ENCODE data around the gene ULBP3. TPM values are rescaled to one million over a fixed set of nuclear protein-coding genes. Genes with fewer than 3 reads are reported as not detected.

The ULBP3 gene
- total RNA-seq, 2 donors from 2014 or later: 0.68 to 1.6 TPM

DNA sequence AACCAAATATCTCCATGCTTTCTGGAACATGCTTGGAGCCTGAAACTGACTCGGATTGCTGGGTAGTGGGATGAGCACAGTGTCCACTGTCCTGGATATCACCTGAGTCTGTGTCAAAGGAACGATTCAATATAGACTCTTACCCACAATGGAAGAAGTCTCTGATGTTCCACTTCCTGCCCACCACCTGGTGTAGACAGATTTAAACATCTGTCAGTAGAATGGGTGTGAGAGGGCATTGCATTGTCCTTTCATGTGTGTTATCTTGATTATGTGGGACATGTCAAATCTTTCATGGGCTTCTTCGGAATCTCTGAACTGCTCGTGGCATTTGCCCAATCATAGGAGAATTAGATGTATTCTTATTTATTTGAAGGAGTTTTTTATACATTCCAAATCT lies 20.8 kb downstream of the ULBP3 start:
- H3K4me3 Mint-ChIP-seq: no peak overlapping the region
- DNase-seq: no peak
- H3K9me3 ChIP-seq (ENCODE audit: control insufficient read depth, low read length, poor library complexity, severe bottlenecking): no peaks in the 10 kb centered on the region
- H3K36me3 Mint-ChIP-seq (ENCODE audit: low read depth): peaks cover 10% of the 10 kb centered on the region
- no peak overlapping the region for H3K27ac Mint-ChIP-seq
- ATAC-seq: no peak
- H3K4me1 Mint-ChIP-seq: peaks cover 6% of the 10 kb centered on the region
- peaks cover 80% of the 10 kb centered on the region for H3K27me3 Mint-ChIP-seq

DNA sequence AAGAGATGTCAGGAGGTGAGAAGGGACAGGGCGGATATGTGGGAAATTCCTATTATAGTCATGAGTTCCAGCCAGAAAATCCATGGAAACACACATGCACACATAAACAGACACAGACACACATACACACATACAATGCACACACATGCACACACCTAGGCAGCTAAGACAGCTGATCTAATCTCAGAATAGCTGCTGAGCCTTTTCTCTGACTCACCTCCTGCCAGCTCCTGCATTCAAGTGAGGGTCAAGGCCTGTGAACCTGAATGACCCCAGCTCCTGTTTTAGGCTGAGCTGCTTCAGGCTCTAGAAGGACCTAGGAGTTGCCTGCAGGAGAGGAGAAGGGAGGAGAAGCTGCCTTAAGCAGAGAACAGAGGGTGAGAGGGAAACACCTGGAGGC lies 22.0 kb downstream of the ULBP3 start:
- peaks cover 80% of the 10 kb centered on the region for H3K27me3 Mint-ChIP-seq
- no peak for ATAC-seq
- H3K36me3 Mint-ChIP-seq (ENCODE audit: low read depth): peaks cover 8% of the 10 kb centered on the region
- no peaks in the 10 kb centered on the region for H3K9me3 ChIP-seq (ENCODE audit: control insufficient read depth, low read length, poor library complexity, severe bottlenecking)
- no peak overlapping the region for H3K4me3 Mint-ChIP-seq
- no peak overlapping the region for H3K27ac Mint-ChIP-seq
- peaks cover 6% of the 10 kb centered on the region for H3K4me1 Mint-ChIP-seq
- DNase-seq: no peak

DNA sequence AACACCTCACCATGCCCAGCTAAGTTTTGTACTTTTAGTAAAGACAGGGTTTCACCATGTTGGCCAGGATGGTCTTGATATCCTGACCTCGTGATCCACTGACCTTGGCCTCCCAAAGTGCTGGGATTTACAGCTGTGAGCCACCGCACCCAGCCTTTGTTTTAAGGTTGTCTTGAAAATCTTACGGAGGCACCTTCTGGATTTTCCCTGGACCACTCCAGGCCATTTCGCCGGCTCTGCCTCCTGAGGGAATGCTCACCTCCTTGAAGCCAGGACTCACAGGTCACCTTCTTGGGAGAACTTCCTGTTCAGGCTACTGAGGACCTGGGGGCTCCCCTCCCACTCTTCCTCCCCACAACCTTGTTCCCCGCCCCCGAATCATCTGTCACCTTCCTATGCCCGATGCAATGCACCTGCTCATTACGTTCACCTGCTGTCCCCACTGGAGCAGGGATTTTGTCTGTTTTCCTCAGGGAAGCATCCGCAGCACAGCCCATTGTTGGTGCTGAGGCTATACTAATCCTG lies 24.2 kb downstream of the ULBP3 start:
- Mint-ChIP-seq H3K4me3 (no peak overlapping the region), H3K27ac (no peak overlapping the region), H3K27me3 (peaks cover 86% of the 10 kb centered on the region), H3K4me1 (peaks cover 6% of the 10 kb centered on the region), H3K36me3 (ENCODE audit: low read depth) (peaks cover 10% of the 10 kb centered on the region)
- H3K9me3 ChIP-seq (ENCODE audit: control insufficient read depth, low read length, poor library complexity, severe bottlenecking): no peaks in the 10 kb centered on the region
- DNase-seq: no peak
- no peak for ATAC-seq

DNA sequence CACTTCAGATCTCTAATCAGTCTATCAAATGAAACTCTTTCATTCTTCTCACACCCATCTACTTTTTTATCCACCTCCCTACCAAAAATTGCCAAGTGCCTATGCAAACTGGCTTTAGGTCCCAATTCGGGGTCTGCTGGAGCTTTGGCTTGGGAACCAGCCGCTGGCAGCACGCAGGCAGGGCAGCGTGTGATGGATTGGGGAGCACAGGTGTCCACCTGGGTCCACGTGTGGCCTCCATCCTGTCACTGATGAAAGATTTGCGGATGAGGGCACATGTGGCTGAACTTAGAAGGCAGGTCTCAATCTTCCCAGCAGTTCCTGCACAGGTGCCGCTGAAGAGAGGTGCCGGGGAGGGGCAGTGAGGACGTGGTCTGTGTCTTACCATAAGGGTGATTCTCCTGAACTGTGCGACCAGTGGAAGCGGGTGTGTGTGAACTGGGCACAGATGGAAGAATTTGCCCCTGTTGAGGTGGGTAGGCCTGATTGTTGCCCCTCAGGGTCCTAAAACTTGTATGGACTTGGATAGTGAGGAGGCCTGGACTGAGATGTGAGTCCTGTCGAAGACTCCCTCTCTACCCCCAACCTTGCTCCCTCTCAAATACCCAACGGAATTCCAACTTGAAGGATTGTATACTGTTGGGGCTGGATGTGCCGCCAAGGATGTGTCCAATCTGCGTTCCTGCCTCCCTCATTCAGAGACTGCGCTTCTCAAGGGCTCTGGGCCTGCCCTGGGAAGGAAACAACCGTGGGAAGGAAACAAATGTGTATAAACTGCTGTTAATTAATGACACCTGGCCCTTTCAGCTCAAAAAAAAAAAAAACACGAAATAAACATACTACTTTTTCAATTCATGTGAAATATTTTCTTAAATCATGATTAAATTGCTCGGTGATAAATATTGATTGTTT lies 25.2 kb downstream of the ULBP3 start:
- Mint-ChIP-seq H3K36me3 (ENCODE audit: low read depth) (peaks cover 10% of the 10 kb centered on the region), H3K4me3 (no peak overlapping the region), H3K27me3 (peaks cover 89% of the 10 kb centered on the region), H3K27ac (no peak overlapping the region), H3K4me1 (peaks cover 6% of the 10 kb centered on the region)
- no peak for ATAC-seq
- no peaks in the 10 kb centered on the region for H3K9me3 ChIP-seq (ENCODE audit: control insufficient read depth, low read length, poor library complexity, severe bottlenecking)
- no peak for DNase-seq

DNA sequence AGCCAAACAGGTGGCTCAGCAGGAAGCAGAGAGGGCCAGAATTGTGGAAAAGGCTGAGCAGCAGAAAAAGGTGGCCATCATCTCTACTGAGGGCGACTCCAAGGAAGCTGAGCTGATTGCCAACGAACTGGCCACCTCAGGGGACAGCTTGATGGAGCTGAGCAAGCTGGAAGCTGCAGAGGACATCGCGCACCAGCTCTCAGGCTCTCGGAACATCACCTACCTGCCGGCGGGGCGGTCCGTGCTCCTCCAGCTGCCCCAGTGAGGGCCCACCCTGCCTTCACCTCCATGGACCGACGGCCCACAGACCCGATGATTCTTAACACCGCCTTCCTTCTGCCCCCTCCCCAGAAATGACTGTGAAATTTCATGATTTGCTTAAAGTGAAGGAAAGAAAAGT lies 25.8 kb downstream of the ULBP3 start:
- Mint-ChIP-seq H3K27me3 (peaks cover 92% of the 10 kb centered on the region), H3K36me3 (ENCODE audit: low read depth) (peaks cover 10% of the 10 kb centered on the region), H3K4me1 (peaks cover 6% of the 10 kb centered on the region), H3K27ac (no peak overlapping the region), H3K4me3 (no peak overlapping the region)
- no peak for DNase-seq
- H3K9me3 ChIP-seq (ENCODE audit: control insufficient read depth, low read length, poor library complexity, severe bottlenecking): no peaks in the 10 kb centered on the region
- ATAC-seq: no peak

DNA sequence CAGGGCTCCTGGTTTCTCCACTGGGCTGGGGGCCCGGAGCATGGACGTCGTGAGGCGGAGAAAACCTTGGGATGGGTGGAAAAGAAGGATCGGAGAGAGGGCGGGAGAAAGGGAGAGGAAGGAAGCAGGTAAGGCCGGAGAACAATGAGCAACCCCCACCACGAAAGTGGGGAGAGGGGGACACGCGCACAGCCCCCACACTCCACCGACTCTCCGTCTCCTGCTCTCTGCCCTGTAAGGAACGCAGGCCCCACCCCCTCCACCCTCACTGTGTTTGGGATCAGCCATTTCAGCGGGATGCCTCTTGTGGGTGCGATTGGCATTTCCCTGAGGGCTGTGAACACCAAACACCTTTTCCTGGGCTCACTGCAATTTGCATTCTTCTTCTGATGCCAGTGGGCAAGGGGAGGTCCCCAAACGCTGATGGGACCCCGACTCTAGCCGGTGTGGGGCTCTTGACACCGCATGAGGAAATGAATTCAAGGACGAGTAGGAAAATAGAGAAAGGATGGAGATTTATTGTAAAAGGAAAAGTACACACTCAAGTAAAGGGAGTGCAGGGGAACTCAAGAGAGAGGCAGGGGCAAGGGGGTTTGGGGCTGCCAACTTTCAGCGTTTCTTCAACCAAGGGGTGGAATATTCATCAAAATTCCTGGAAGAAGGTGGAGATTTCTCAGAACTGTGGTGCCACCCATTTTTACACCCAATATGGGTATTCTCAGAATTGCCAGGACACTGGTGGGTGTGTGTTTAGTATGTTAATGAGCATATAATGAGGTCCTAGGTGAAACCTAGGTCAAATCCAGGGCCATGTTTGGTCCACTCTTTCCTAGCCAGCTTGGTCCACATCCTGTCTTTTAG lies 30.5 kb downstream of the ULBP3 start:
- Mint-ChIP-seq H3K4me1 (peaks cover 15% of the 10 kb centered on the region), H3K4me3 (no peak overlapping the region)

DNA sequence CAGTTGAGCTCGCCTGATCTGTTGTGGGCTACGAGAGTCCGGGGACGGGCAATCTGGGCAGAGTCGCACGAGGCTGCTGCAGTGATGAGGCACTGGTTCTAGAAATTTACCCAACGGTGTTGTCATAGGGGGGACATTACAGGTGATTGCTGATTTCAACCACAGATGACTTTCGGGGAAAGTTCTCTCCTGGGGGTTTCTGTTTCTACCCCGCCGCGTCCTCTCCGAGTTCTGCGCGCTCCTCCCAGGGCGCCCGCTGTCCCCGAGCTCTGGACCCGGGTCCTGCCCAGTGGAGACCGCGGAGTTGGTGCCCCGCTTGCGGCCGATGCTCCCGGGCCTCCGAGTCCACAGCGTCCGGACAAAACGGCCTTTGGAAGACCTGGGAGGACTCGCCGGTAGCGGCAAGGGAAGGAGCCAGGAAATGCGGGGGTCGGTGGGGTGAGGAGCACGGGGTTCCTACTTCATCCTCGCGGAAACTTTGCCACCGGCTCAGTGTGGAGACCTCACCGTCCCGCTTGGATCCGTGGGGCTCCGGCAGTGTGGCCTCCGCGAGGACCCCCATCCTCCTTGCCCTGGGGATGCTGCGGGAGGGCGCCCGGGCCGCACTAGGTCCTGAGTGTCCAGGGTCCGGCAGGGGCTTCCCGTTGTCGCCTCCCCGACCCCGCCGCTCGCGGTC lies 31.3 kb downstream of the ULBP3 start:
- peaks cover 15% of the 10 kb centered on the region for H3K4me1 Mint-ChIP-seq
- H3K36me3 Mint-ChIP-seq (ENCODE audit: low read depth): peaks cover 7% of the 10 kb centered on the region
- no peaks in the 10 kb centered on the region for H3K9me3 ChIP-seq (ENCODE audit: control insufficient read depth, low read length, poor library complexity, severe bottlenecking)
- ATAC-seq: no peak
- H3K4me3 Mint-ChIP-seq: peak overlapping the region; percentile 90
- DNase-seq: no peak
- peaks cover 96% of the 10 kb centered on the region for H3K27me3 Mint-ChIP-seq
- no peak overlapping the region for H3K27ac Mint-ChIP-seq

More for the DNA sequence above, 30.5 kb downstream of the ULBP3 start:
- no peaks in the 10 kb centered on the region for H3K9me3 ChIP-seq (ENCODE audit: control insufficient read depth, low read length, poor library complexity, severe bottlenecking)
- DNase-seq: no peak
- Mint-ChIP-seq H3K36me3 (ENCODE audit: low read depth) (peaks cover 9% of the 10 kb centered on the region), H3K27me3 (peaks cover 96% of the 10 kb centered on the region), H3K27ac (no peak overlapping the region)
- no peak for ATAC-seq

DNA sequence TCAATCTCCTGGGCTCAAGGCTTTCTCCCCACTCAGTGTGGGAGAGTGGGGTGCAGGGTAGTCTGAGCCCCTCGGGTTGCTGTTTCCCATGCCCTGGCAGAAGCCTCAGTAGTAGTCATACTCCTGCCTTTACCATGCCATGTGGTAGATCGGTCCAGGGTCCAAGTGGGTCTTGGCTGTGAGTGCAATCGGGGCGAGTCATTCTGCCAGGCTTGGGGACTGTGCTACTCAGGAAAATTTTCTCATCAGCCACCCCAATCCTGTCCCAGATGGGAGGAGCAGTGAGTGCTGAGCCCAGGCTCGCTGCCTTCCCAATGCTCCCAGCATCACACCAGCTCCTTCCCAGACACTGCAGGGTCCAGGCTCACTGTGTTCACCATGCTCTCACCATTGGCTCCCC lies 32.8 kb downstream of the ULBP3 start:
- no peaks in the 10 kb centered on the region for H3K9me3 ChIP-seq (ENCODE audit: control insufficient read depth, low read length, poor library complexity, severe bottlenecking)
- ATAC-seq: no peak
- no peak for DNase-seq
- Mint-ChIP-seq H3K27ac (no peak overlapping the region), H3K36me3 (ENCODE audit: low read depth) (peaks cover 5% of the 10 kb centered on the region), H3K4me3 (no peak overlapping the region), H3K4me1 (peaks cover 15% of the 10 kb centered on the region), H3K27me3 (peaks cover 82% of the 10 kb centered on the region)

DNA sequence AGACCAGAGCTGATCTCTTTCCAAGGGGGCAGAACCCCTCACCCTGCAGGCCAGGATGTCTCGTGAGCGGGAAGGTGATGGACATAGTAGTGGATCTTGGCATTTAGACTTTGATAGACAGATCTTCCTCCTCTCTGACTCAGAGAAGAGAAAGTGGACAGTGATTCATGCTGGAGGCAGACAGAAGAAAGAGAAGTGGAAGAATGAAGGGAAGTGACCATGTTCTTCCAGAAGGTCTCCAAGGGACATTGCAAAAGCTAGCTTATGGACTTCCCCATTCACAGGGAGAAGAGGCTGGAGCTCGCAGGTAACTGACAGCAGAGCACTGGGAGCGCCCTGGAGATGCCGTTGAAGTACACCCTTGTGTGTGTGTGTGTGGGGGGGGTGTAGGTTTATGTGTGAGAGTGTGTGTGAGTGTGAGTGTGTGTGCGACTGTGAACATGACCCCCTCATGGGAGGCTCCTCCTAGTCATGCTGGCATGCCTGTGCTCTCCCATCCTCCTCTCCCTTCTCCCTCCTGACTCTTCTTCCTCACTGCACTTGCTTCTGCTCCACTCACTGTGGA lies 35.6 kb downstream of the ULBP3 start:
- Mint-ChIP-seq H3K27ac (no peak overlapping the region), H3K4me3 (no peak overlapping the region), H3K4me1 (peaks cover 13% of the 10 kb centered on the region), H3K27me3 (peaks cover 69% of the 10 kb centered on the region), H3K36me3 (ENCODE audit: low read depth) (peaks cover 5% of the 10 kb centered on the region)
- no peak for ATAC-seq
- no peaks in the 10 kb centered on the region for H3K9me3 ChIP-seq (ENCODE audit: control insufficient read depth, low read length, poor library complexity, severe bottlenecking)
- DNase-seq: no peak

DNA sequence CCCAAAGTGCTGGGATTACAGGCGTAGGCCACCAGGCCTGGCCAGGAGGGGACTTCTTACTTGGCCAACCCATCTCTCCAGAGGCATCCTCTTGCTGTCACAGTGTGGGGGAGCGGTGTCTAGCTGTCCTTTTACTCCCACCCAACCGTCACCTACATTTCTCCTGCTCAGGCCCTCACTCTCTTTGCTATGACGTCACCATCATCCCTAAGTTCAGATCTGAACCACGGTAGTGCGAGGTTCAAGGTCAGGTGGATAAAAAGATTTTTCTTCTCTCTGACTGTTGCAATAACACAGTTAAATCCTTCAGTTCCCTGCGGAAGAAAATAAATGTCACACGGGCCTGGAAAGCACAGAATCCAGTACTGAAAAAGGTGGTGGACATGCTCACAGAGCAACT lies 36.3 kb downstream of the ULBP3 start:
- H3K4me3 Mint-ChIP-seq: no peak overlapping the region
- no peak for DNase-seq
- H3K9me3 ChIP-seq (ENCODE audit: control insufficient read depth, low read length, poor library complexity, severe bottlenecking): no peaks in the 10 kb centered on the region
- no peak for ATAC-seq
- peaks cover 4% of the 10 kb centered on the region for H3K36me3 Mint-ChIP-seq (ENCODE audit: low read depth)
- peaks cover 72% of the 10 kb centered on the region for H3K27me3 Mint-ChIP-seq
- peaks cover 12% of the 10 kb centered on the region for H3K4me1 Mint-ChIP-seq
- H3K27ac Mint-ChIP-seq: no peak overlapping the region

DNA sequence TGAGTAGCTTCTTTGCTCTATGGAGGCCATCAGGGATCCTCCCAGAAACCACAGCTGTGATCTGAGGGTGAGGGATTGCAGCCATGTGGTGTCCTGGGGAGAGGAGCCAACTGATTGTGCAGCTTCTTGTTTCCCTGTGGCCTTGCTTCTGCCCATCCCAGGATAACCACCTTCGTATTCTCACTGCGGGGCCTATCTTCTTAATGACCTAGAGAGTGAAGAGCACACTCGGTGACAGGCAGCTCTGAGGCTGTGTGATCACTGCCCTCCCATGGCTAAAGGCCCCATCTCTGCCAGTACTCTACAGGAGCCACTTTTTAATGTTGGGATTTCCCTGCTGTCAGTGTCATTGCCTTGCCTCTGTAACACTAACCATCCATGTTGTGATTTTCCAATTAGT lies 38.3 kb downstream of the ULBP3 start:
- peaks cover 6% of the 10 kb centered on the region for H3K4me1 Mint-ChIP-seq
- DNase-seq (no peak), ATAC-seq (no peak)

DNA sequence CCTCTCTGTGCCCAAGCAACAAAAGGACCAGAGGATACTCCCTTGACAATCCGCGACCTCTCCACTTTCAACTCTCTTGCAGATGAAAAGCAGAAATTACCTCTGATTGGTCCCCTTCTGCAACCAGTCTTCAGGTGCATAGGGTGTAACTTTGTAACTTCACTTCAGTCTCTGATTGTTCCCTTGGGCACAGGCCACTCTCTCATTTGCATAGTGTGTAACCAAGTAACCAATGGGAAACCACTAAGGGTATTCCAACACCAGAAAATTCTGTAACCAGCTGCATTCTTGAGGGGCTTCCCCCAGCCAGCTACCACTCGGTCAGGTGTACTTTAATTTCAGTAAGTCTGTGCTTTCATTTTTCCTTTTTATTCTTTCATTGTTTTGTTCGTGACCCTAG lies 39.2 kb downstream of the ULBP3 start:
- Mint-ChIP-seq H3K4me3 (no peak overlapping the region), H3K27me3 (peaks cover 72% of the 10 kb centered on the region), H3K36me3 (ENCODE audit: low read depth) (no peaks in the 10 kb centered on the region), H3K4me1 (peaks cover 11% of the 10 kb centered on the region), H3K27ac (no peak overlapping the region)
- ATAC-seq (peak; percentile 41), DNase-seq (no peak)
- no peaks in the 10 kb centered on the region for H3K9me3 ChIP-seq (ENCODE audit: control insufficient read depth, low read length, poor library complexity, severe bottlenecking)

More for the DNA sequence above, 38.3 kb downstream of the ULBP3 start:
- no peaks in the 10 kb centered on the region for H3K9me3 ChIP-seq (ENCODE audit: control insufficient read depth, low read length, poor library complexity, severe bottlenecking)
- H3K27me3 Mint-ChIP-seq: peaks cover 72% of the 10 kb centered on the region
- no peaks in the 10 kb centered on the region for H3K36me3 Mint-ChIP-seq (ENCODE audit: low read depth)
- no peak overlapping the region for H3K4me3 Mint-ChIP-seq
- no peak overlapping the region for H3K27ac Mint-ChIP-seq
